AG10803 (cell line): Measurements from ENCODE around the gene OLFM2.
A peak's percentile ranks its signal among the peaks of the same experiment; 100 is the strongest.

Experiments
- DNase-seq: peaks from one replicate; pipeline ENCODE4 v3.0.0; 2010; ENCODE audit warnings: low read depth
- H3K4me3 ChIP-seq: 2 replicates; pipeline ENCODE4 v1.5.1; 2011; ENCODE audit warnings: mild to moderate bottlenecking, low read length, control low read depth
- CTCF ChIP-seq: conservative IDR thresholded peaks from 2 replicates; pipeline ENCODE4 v1.5.1; 2011; ENCODE audit warnings: mild to moderate bottlenecking, low read length, control low read depth, inconsistent platforms

OLFM2 gene

DNA sequence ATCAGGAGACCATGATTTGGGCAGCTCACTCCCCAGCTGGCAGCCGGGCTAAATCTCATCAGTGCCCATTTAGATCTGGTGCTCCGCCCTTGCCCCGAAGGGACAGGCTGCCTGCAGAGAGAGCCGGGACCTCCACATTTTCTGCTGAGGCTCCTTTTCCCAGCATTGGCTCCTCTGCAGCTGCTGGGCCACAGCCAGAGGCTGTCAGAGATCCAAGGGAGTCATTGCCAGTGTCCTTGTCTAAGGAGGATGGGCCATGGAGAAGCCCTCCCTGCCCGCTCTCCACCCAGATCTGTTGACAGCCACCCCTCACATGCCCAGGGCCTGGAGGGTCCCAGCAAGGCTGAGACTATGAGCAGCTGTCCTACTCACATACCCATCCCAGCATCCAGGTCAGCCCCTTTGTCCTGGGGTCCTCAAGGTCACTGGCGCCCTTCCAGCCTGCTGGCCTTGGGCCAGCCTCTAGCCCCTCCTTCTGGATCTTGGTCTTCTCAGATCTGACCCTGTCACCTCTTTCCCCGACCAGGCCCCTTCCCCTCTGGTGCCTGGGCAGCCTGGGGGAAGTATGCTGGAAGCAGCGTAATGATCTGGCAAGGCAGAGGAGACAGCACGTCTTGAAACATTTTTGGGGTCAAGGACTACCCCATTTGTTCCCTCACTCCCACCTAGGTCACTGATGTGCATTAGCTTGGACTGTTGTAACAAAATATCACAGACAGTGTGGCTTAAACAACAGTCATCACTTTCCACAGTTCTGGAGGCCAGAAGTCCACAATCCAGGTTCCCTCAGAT lies 93.3 kb downstream of the OLFM2 start:
- H3K4me3 ChIP-seq: no peak overlapping the region
- no peak for DNase-seq
- no peak for TF ChIP-seq CTCF

DNA sequence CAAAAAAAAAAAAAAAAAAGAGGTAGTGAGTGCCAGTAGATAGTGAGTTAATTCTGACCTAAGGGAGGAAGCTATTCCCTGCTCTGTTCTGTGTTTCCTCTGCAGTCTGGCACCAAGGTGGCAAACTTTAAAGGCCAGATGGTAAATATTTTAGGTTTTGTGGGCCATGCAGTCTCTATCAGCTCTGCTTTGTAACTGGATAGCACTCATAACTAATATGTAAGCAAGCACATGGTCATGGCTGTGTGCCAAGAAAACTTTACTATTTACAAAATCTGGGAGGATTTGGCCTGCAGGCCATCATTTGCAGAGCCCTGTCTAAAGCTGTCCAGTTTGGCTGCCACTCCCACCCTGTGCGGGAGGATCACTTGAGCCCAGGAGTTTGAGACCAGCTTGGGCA lies 96.9 kb downstream of the OLFM2 start:
- H3K4me3 ChIP-seq: no peak overlapping the region
- no peak for TF ChIP-seq CTCF
- DNase-seq: no peak

GRCh38 chr19:9838324-9838723 lies 98.0 kb downstream of the OLFM2 start:
- TF ChIP-seq CTCF: no peak

GRCh38 chr19:9836021-9836420 lies 100.3 kb downstream of the OLFM2 start:
- peak overlapping the region; percentile 89 for H3K4me3 ChIP-seq
- TF ChIP-seq CTCF: peak; percentile 15; the same call in 1 of the 2 replicates
- DNase-seq: peak; percentile 51

More at GRCh38 chr19:9838324-9838723, 98.0 kb downstream of the OLFM2 start:
- no peak overlapping the region for H3K4me3 ChIP-seq
- no peak for DNase-seq

DNA sequence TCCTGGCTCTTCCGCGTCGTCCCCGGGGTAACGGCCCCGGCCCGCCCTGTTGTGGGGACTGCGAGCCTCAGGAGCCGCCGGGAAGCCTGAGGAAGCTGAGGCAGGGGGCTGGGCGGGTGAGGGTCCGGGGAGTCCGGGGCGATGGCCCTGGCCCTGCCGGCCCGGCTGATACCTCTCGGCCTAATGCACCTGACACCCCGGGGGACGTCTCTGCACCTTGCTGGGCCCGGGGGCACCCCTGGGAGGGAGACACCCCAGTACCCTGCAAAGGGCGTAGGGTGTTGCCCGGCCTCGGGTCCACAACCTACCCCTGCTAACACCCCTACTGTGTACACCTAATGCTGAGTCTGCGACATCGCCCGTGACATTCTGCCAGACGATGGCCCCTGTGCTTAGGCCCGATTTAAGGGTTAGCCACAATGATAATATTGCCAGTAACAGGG lies 100.8 kb downstream of the OLFM2 start:
- no peak for TF ChIP-seq CTCF

GRCh38 chr19:9834726-9835506 lies 101.4 kb downstream of the OLFM2 start, which contains the start of gene PIN1:
PIN1 (plus strand) TSS chr19:9835318; CDS start chr19:9835345, 27 bp downstream.
- DNase-seq: peak; percentile 98
- peak; percentile 35 for TF ChIP-seq CTCF
- peak within 1 kb of the TSS; percentile 89 for H3K4me3 ChIP-seq

More for the DNA sequence above, 100.8 kb downstream of the OLFM2 start:
- peak overlapping the region; percentile 89 for H3K4me3 ChIP-seq
- no peak for DNase-seq
